ENCODE results near the gene DLK1. TPM values are rescaled to one million over a fixed set of nuclear protein-coding genes. Genes with fewer than 3 reads are reported as not detected.

The DLK1 gene
- total RNA-seq, 2 experiments from 2014 or later: not detected

DNA sequence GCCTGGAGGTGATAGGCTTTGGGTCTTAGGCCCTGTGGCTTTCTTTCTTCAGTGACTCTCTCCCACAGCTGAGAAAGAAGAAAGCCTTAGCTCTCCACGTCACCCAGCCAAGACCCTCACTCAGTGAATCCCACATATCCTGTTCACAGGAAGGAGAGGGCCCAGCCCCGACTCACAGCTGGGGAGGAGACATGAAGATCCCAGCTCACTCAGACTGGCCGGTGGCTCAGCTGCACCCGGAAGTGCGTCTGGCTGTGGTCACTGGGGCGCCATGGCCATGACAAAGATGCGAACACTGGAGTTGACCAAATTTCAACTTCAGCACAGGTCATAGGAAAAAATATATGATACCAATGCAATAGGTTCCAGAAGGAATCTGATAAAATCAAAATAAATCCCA lies 14.2 kb downstream of the DLK1 start:
- TF ChIP-seq, protein P1, sequence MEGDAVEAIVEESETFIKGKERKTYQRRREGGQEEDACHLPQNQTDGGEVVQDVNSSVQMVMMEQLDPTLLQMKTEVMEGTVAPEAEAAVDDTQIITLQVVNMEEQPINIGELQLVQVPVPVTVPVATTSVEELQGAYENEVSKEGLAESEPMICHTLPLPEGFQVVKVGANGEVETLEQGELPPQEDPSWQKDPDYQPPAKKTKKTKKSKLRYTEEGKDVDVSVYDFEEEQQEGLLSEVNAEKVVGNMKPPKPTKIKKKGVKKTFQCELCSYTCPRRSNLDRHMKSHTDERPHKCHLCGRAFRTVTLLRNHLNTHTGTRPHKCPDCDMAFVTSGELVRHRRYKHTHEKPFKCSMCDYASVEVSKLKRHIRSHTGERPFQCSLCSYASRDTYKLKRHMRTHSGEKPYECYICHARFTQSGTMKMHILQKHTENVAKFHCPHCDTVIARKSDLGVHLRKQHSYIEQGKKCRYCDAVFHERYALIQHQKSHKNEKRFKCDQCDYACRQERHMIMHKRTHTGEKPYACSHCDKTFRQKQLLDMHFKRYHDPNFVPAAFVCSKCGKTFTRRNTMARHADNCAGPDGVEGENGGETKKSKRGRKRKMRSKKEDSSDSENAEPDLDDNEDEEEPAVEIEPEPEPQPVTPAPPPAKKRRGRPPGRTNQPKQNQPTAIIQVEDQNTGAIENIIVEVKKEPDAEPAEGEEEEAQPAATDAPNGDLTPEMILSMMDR (IDR thresholded peaks at IDR 0.05): no peak
- H3K4me3 Mint-ChIP-seq: no peak overlapping the region
- H3K36me3 Mint-ChIP-seq (ENCODE audit: low read depth): no peaks in the 10 kb centered on the region
- ChIA-PET POLR2A (no interaction called here), CTCF (no interaction called here)
- DNase-seq: no peak
- no peak for ATAC-seq
- no peaks in the 10 kb centered on the region for H3K9me3 Mint-ChIP-seq
- no peak overlapping the region for H3K27ac Mint-ChIP-seq
- H3K27me3 Mint-ChIP-seq: no peaks in the 10 kb centered on the region
- intact Hi-C loops (cut with micrococcal nuclease): no loop called here
- H3K4me1 Mint-ChIP-seq (ENCODE audit: low read depth): no peaks in the 10 kb centered on the region

DNA sequence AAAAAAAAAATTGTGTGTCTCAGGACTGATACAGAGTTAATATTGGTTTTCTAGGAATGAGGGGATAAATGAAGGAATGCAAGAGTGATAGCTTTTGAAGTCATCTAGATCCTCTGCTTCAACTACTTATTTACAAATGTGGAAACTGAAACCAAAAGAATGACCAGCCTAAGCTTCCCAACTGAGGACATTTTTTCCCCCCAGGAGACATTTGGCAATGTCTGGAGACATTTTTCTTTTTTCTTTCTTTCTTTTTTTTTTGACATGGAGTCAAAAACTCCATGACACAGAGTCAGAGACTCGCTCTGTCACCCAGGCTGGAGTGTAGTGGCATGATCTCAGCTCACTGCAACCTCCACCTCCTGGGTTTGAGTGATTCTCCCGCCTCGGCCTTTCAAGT lies 15.3 kb downstream of the DLK1 start:
- CTCF ChIA-PET: no interaction called here
- H3K9me3 Mint-ChIP-seq: no peaks in the 10 kb centered on the region
- H3K27me3 Mint-ChIP-seq: no peaks in the 10 kb centered on the region
- DNase-seq (no peak), ATAC-seq (no peak)
- no peaks in the 10 kb centered on the region for H3K4me1 Mint-ChIP-seq (ENCODE audit: low read depth)
- POLR2A ChIA-PET: no interaction called here
- intact Hi-C loops (cut with micrococcal nuclease): no loop called here
- no peak overlapping the region for H3K27ac Mint-ChIP-seq
- H3K36me3 Mint-ChIP-seq (ENCODE audit: low read depth): no peaks in the 10 kb centered on the region
- TF ChIP-seq, protein P1 (IDR thresholded peaks at IDR 0.05): no peak
- H3K4me3 Mint-ChIP-seq: no peak overlapping the region

DNA sequence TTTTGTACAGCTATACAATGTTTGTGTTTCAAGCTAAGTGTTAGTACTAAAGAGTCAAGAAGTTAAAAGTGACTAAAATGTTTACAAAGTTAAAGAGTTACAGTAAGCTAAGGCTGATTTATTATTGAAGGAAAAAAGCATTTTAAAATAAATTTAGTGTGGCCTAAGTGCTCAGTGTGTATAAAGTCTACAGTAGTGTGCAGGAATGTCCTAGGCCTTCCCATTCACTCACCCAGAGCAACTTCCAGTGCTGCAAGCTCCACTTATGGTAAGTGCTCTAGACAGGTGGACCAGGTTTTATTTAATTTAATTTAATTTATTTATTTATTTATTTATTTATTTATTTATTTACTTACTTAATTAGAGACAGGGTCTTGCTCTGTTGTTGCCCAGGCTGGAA lies 19.6 kb downstream of the DLK1 start:
- POLR2A ChIA-PET: no interaction called here
- Mint-ChIP-seq H3K27me3 (peaks cover 1% of the 10 kb centered on the region), H3K4me1 (ENCODE audit: low read depth) (no peaks in the 10 kb centered on the region), H3K36me3 (ENCODE audit: low read depth) (no peaks in the 10 kb centered on the region), H3K4me3 (no peak overlapping the region), H3K27ac (no peak overlapping the region), H3K9me3 (no peaks in the 10 kb centered on the region)
- no peak for ATAC-seq
- TF ChIP-seq, protein P1 (IDR thresholded peaks at IDR 0.05): no peak
- CTCF ChIA-PET: no interaction called here
- no peak for DNase-seq
- intact Hi-C loops (cut with micrococcal nuclease): no loop called here

DNA sequence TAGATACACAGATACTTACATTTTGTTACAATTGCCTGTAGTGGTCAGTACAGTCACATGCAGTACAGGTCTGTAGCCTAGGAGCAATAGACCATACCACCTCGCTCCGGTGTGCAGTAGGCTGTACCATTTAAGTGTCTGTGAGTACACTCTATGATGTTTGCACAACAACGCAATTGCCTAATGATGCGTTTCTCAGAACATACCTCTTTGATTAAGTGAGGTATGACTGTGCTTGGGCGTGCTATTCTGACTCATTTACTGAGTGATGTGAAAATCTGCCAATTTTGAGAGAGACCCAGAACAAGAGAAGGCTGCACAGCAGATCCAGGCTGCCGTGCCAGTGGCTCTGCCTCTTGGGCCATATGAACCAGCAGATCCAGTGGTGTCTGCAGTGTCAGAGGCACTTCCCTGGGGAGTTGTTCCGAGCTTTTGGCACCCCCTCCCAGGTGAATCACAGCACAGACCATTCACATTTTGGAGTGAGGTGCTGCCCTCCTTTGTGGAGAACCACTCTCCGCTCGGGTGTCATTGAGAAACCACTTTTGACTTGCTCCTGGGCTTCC lies 20.4 kb downstream of the DLK1 start:
- H3K27ac Mint-ChIP-seq: no peak overlapping the region
- POLR2A ChIA-PET: no interaction called here

DNA sequence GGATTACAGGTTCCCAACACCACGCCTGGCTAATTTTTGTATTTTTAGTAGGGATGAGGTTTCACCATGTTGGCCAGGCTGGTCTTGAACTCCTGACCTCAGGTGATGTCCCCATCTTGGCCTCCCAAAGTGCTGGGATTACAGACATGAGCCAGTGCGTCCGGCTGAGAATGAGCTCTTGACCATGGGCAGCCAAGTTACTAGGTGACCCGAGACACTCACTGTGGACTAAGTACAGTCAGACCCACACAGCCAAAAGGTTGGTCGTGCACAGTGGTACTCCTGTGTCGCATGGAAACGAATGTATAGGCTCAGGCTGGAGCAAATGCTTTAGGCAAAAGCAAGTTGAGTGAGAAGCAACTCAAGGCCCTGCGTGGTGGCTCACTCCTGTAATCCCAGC lies 21.0 kb downstream of the DLK1 start:
- H3K9me3 Mint-ChIP-seq: no peaks in the 10 kb centered on the region
- POLR2A ChIA-PET: no interaction called here

More for the DNA sequence above, 20.4 kb downstream of the DLK1 start:
- H3K9me3 Mint-ChIP-seq: no peaks in the 10 kb centered on the region
- CTCF ChIA-PET: no interaction called here
- TF ChIP-seq, protein P1 (IDR thresholded peaks at IDR 0.05): no peak
- ATAC-seq (no peak), DNase-seq (no peak)
- H3K36me3 Mint-ChIP-seq (ENCODE audit: low read depth): no peaks in the 10 kb centered on the region
- H3K4me3 Mint-ChIP-seq: no peak overlapping the region
- H3K27me3 Mint-ChIP-seq: peaks cover 1% of the 10 kb centered on the region
- H3K4me1 Mint-ChIP-seq (ENCODE audit: low read depth): no peaks in the 10 kb centered on the region
- intact Hi-C loops (cut with micrococcal nuclease): no loop called here

More for the DNA sequence above, 21.0 kb downstream of the DLK1 start:
- no peak for ATAC-seq
- intact Hi-C loops (cut with micrococcal nuclease): no loop called here
- no peak for DNase-seq
- peaks cover 5% of the 10 kb centered on the region for H3K27me3 Mint-ChIP-seq
- H3K36me3 Mint-ChIP-seq (ENCODE audit: low read depth): no peaks in the 10 kb centered on the region
- H3K4me1 Mint-ChIP-seq (ENCODE audit: low read depth): no peaks in the 10 kb centered on the region
- no peak overlapping the region for H3K27ac Mint-ChIP-seq
- TF ChIP-seq, protein P1 (IDR thresholded peaks at IDR 0.05): no peak
- H3K4me3 Mint-ChIP-seq: no peak overlapping the region
- CTCF ChIA-PET: no interaction called here
